IMR-90 (cell line): Measurements from ENCODE around the gene DNPH1. TPM values are rescaled to one million over a fixed set of nuclear protein-coding genes. Genes with fewer than 3 reads are reported as not detected.

Experiments
- ATAC-seq: fragments of 200-7000 bp; cut with Tn5 transposase; 2 replicates; pipeline ENCODE4 v1.9.1; 2020; ENCODE audit warnings: low read depth, mild to moderate bottlenecking, moderate library complexity
- BruUV-seq: library from RNA; stranded (reverse); fragments of 400-500 nt; replicated peaks from 2 replicates; lab custom pipeline; 2021; lab: Mats Ljungman, UMichigan
- CTCF ChIA-PET: fragments of 300-600 bp; formaldehyde crosslinking; extraction: SDS; loops from one replicate; lab custom pipeline; 2021; ENCODE audit warnings: antibody characterized with exemption; lab: Yijun Ruan, JAX
- POLR2A ChIA-PET: fragments of 300-600 bp; sonication (Branson Sonifier 250); formaldehyde crosslinking; loops from one replicate; lab custom pipeline; 2022; ENCODE audit warnings: antibody characterized with exemption; ENCODE audit not compliant: unreplicated experiment; lab: Charles Lee
- DNase-seq: peaks from one replicate; pipeline ENCODE4 v3.0.0; 2013
- H2AFZ ChIP-seq: replicated peaks from 2 replicates; pipeline ENCODE3; 2013; ENCODE audit warnings: low read length, mild to moderate bottlenecking; ENCODE audit not compliant: poor library complexity
- H2AK5ac ChIP-seq: 2 replicates; pipeline ENCODE4 v1.6.1; 2013; ENCODE audit warnings: low read depth, low read length, inconsistent platforms
- H2AK9ac ChIP-seq: replicated peaks from 2 replicates; pipeline ENCODE3; 2013; ENCODE audit warnings: mild to moderate bottlenecking, low read depth, low read length, moderate library complexity; ENCODE audit not compliant: poor library complexity
- H2BK120ac ChIP-seq: 2 replicates; pipeline ENCODE4 v1.6.1; 2013; ENCODE audit warnings: low read depth, low read length, inconsistent platforms
- H2BK15ac ChIP-seq: 3 replicates; pipeline ENCODE4 v1.6.1; 2013; ENCODE audit warnings: low read depth, low read length, inconsistent platforms
- H2BK20ac ChIP-seq: 2 replicates; pipeline ENCODE4 v1.6.1; 2013; ENCODE audit warnings: low read depth, mild to moderate bottlenecking, inconsistent platforms, low read length, moderate library complexity
- H2BK5ac ChIP-seq: 2 replicates; pipeline ENCODE4 v1.6.1; 2013; ENCODE audit warnings: mild to moderate bottlenecking, low read depth, low read length, inconsistent platforms; ENCODE audit not compliant: poor library complexity, severe bottlenecking
- H3K14ac ChIP-seq: replicated peaks from 2 replicates; pipeline ENCODE4 v1.6.1; 2013; ENCODE audit warnings: low read depth, low read length, inconsistent platforms
- H3K18ac ChIP-seq: 2 replicates; pipeline ENCODE4 v1.6.1; 2013; ENCODE audit warnings: low read depth, low read length, control low read depth
- H3K23ac ChIP-seq: 2 replicates; pipeline ENCODE4 v1.6.1; 2013; ENCODE audit warnings: low read depth, low read length, inconsistent platforms
- H3K27ac ChIP-seq: 2 replicates; pipeline ENCODE4 v1.5.1; 2013; ENCODE audit warnings: mild to moderate bottlenecking, control low read depth, low read length; ENCODE audit not compliant: insufficient read depth
- H3K27me3 ChIP-seq: 2 replicates; pipeline ENCODE4 v1.6.1; 2013; ENCODE audit warnings: low read length; ENCODE audit not compliant: control insufficient read depth, insufficient read depth
- H3K36me3 ChIP-seq: 2 replicates; pipeline ENCODE4 v1.6.1; 2013; ENCODE audit warnings: low read length, mixed read lengths; ENCODE audit not compliant: control insufficient read depth, insufficient read depth
- H3K4ac ChIP-seq: 2 replicates; pipeline ENCODE4 v1.6.1; 2013; ENCODE audit warnings: low read depth, low read length, inconsistent platforms
- H3K4me1 ChIP-seq: 2 replicates; pipeline ENCODE4 v1.6.1; 2013; ENCODE audit warnings: low read length, mixed read lengths; ENCODE audit not compliant: control insufficient read depth, insufficient read depth
- H3K4me2 ChIP-seq: 2 replicates; pipeline ENCODE4 v1.6.1; 2013; ENCODE audit warnings: low read depth, mild to moderate bottlenecking, control low read depth, low read length, moderate library complexity
- H3K4me3 ChIP-seq: 2 replicates; pipeline ENCODE4 v1.5.1; 2013; ENCODE audit warnings: low read depth, mild to moderate bottlenecking, control low read depth, low read length, moderate library complexity; ENCODE audit not compliant: insufficient read depth
- H3K56ac ChIP-seq: 2 replicates; pipeline ENCODE4 v1.6.1; 2013; ENCODE audit warnings: low read length, inconsistent platforms; ENCODE audit not compliant: insufficient read depth; ENCODE audit errors: extremely low read depth
- H3K79me1 ChIP-seq, 2 experiments: 2 replicates each; pipeline ENCODE4 v1.6.1; 2013; ENCODE audit warnings: low read length in 2 of 2, inconsistent platforms in 1 of 2, low read depth in 1 of 2
- H3K9ac ChIP-seq: 2 replicates; pipeline ENCODE4 v1.6.1; 2013; ENCODE audit warnings: low read depth, low read length, control low read depth
- H3K9me1 ChIP-seq: 2 replicates; pipeline ENCODE4 v1.6.1; 2013; ENCODE audit warnings: low read length, inconsistent platforms; ENCODE audit not compliant: insufficient read depth
- H3K9me3 ChIP-seq: 2 replicates; pipeline ENCODE4 v1.6.1; 2013; ENCODE audit warnings: low read length; ENCODE audit not compliant: control insufficient read depth, insufficient read depth
- H4K20me1 ChIP-seq: 2 replicates; pipeline ENCODE4 v1.6.1; 2013; ENCODE audit warnings: low read length, inconsistent platforms; ENCODE audit not compliant: insufficient read depth
- H4K5ac ChIP-seq: 2 replicates; pipeline ENCODE4 v1.6.1; 2013; ENCODE audit warnings: mild to moderate bottlenecking, low read depth, low read length, control low read depth
- H4K8ac ChIP-seq, 2 experiments: 2 replicates each; pipeline ENCODE4 v1.6.1; 2013; ENCODE audit warnings: low read depth in 2 of 2, low read length in 2 of 2, control low read depth in 1 of 2, inconsistent platforms in 1 of 2
- H4K91ac ChIP-seq: 2 replicates; pipeline ENCODE4 v1.6.1; 2013; ENCODE audit warnings: low read depth, low read length, inconsistent platforms; ENCODE audit not compliant: insufficient read depth
- BHLHE40 ChIP-seq: fragments of 150-350 bp; IDR thresholded peaks from 2 replicates; pipeline ENCODE4 v1.6.1; 2016; ENCODE audit warnings: mild to moderate bottlenecking, low read depth, low read length
- CEBPB ChIP-seq: IDR thresholded peaks from 2 replicates; pipeline ENCODE4 v1.6.1; 2012; ENCODE audit warnings: low read depth, low read length, improper control_type of control experiment
- CHD1 ChIP-seq: IDR thresholded peaks from 2 replicates; pipeline ENCODE4 v1.6.1; 2012; ENCODE audit warnings: low read depth, low read length, improper control_type of control experiment
- CTCF ChIP-seq: conservative IDR thresholded peaks from 2 replicates; pipeline ENCODE4 v1.5.1; 2012; ENCODE audit warnings: mild to moderate bottlenecking, low read depth, low read length, improper control_type of control experiment
- ELK1 ChIP-seq: fragments of 150-350 bp; IDR thresholded peaks from 2 replicates; pipeline ENCODE4 v1.6.1; 2016; ENCODE audit warnings: low read depth, mild to moderate bottlenecking, low read length, moderate library complexity, borderline replicate concordance
- FOS ChIP-seq: fragments of 150-350 bp; IDR thresholded peaks from 2 replicates; pipeline ENCODE4 v1.6.1; 2016; ENCODE audit warnings: low read depth, low read length
- MAFK ChIP-seq: IDR thresholded peaks from 2 replicates; pipeline ENCODE4 v1.6.1; 2012; ENCODE audit warnings: low read depth, low read length, improper control_type of control experiment
- MAZ ChIP-seq: IDR thresholded peaks from 2 replicates; pipeline ENCODE4 v1.6.1; 2012; ENCODE audit warnings: low read depth, mild to moderate bottlenecking, low read length, improper control_type of control experiment, moderate library complexity, borderline replicate concordance
- MXI1 ChIP-seq: IDR thresholded peaks from 2 replicates; pipeline ENCODE4 v1.6.1; 2012; ENCODE audit warnings: low read depth, mild to moderate bottlenecking, low read length, moderate library complexity, borderline replicate concordance
- NFE2L2 ChIP-seq: fragments of 150-350 bp; IDR thresholded peaks from 2 replicates; pipeline ENCODE4 v1.6.1; 2016; ENCODE audit warnings: low read depth, mild to moderate bottlenecking, low read length
- POLR2A ChIP-seq: IDR thresholded peaks from 2 replicates; pipeline ENCODE4 v1.6.1; 2012; ENCODE audit warnings: mild to moderate bottlenecking, low read depth, low read length
- RFX5 ChIP-seq: IDR thresholded peaks from 2 replicates; pipeline ENCODE4 v1.8.0; 2012; ENCODE audit warnings: low read depth, mild to moderate bottlenecking, low read length, moderate library complexity
- SMC3 ChIP-seq: fragments of 150-350 bp; IDR thresholded peaks from 2 replicates; pipeline ENCODE4 v1.6.1; 2016; ENCODE audit warnings: low read depth, mild to moderate bottlenecking, antibody characterized with exemption, low read length, moderate library complexity
- USF2 ChIP-seq: fragments of 150-350 bp; IDR thresholded peaks from 2 replicates; pipeline ENCODE4 v1.6.1; 2017; ENCODE audit warnings: mild to moderate bottlenecking, antibody characterized with exemption, low read length, low read depth
- WGBS, 2 experiments: methylation state at CpG; one replicate each; pipeline versions ENCODE4 v1.1.5 to v1.1.7; 2013; ENCODE audit warnings: missing lambda C conversion rate in 2 of 2; ENCODE audit not compliant: insufficient read length in 1 of 2; ENCODE audit errors: extremely low coverage in 2 of 2; 5-methylcytosine and 5-hydroxymethylcytosine counted together
- dilution Hi-C: fragments of 300-500 bp; cut with HindIII; formaldehyde crosslinking; loops from one replicate; pipeline ENCODE4 v1.14.3; 2018; ENCODE audit warnings: low sequenced_read_pairs; ENCODE audit not compliant: unreplicated experiment
- in situ Hi-C: fragments of 300-500 bp; cut with MboI; formaldehyde crosslinking; loops from 3 replicates; pipeline ENCODE4 v1.14.3; 2019; ENCODE audit warnings: low sequenced_read_pairs, inconsistent platforms, mixed read lengths
- intact Hi-C: fragments of 100-400 bp; cut with micrococcal nuclease; formaldehyde crosslinking; loops from 2 replicates; pipeline ENCODE4 v1.10.0; 2022
- polyA plus RNA-seq, 3 experiments: library from polyadenylated mRNA; depleted of rRNA; stranded (reverse); fragments of >200 nt; gene quantifications; 2 replicates each; pipeline ENCODE4 v1.2.3, GENCODE V29; 2012; ENCODE audit warnings: low replicate concordance in 1 of 3
- total RNA-seq: library from RNA; depleted of rRNA; stranded (reverse); fragments of >200 nt; gene quantifications from 2 replicates; pipeline ENCODE4 v1.2.3, GENCODE V29; 2012

The DNPH1 gene
- total and polyA plus RNA-seq, 2 of the 4 experiments (the other 2 are of a cell fraction) = 19.0 to 47.8 TPM

DNA sequence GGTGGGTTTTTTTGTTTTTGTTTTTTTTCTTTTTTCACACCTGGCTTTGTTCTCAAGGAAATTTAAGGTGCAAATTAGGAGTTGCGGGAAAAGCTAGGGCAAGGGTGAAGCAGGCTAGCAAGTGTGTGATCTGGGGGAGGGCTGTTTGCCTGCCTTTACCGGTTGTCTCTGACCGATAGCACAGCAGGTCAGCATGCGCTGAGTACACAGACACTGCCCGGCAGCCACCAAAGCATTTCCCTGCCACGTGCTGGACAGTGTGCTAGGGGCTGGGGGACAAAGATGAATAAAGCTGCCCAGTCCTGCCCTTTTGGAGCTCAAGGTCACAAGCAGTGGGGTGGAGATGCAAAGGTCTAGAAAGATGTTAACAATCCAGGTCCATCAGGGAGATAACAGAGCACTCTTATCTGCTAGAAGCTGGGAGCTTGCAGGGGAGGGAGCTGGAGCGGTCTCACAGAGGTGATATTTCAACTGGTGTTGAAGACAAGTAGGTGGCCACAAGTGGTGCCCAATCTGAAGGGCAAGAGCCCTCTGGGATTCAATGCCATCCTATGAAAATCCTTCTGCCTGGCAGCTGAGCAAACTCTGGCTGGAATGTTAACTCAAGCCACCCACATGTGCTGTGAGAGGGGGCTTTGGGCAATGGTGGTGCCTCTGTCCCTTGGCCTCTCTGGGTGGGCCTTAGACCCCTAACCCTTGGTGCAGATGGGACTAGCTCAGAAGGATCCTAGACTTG, 38.5 kb upstream of the DNPH1 start:
- 17% methylated on average over 1 of the region's 7 CpGs; no CpG with 5 or more reads in 1 of the 2 experiments for WGBS, 2 experiments
- peaks cover 2% of the 10 kb centered on the region; the same call in 1 of the 2 replicates for H3K4me1 ChIP-seq
- no peak overlapping the region for H2BK120ac ChIP-seq
- no peaks in the 10 kb centered on the region for H3K36me3 ChIP-seq
- H3K56ac ChIP-seq = no peak overlapping the region
- no peak overlapping the region for H3K4ac ChIP-seq
- H3K79me1 ChIP-seq = no peaks in the 10 kb centered on the region
- peak overlapping the region; percentile 5 for H2AK9ac ChIP-seq
- H4K5ac ChIP-seq = no peak overlapping the region
- H4K91ac ChIP-seq = no peak overlapping the region
- H3K9ac ChIP-seq = no peak overlapping the region
- no peak overlapping the region for H2AK5ac ChIP-seq
- in situ Hi-C loops (no loop called here), dilution Hi-C loops (no loop called here), intact Hi-C loops (no loop called here)
- peaks cover 56% of the 10 kb centered on the region for H3K27me3 ChIP-seq
- H2BK5ac ChIP-seq = no peak overlapping the region
- no peak overlapping the region for H3K23ac ChIP-seq
- H4K8ac ChIP-seq = no peak overlapping the region
- no peak overlapping the region for H3K14ac ChIP-seq
- no peaks in the 10 kb centered on the region for H3K9me3 ChIP-seq
- no peak overlapping the region for H2BK15ac ChIP-seq
- no peak overlapping the region for H2BK20ac ChIP-seq
- no peak overlapping the region for H3K18ac ChIP-seq
- H3K9me1 ChIP-seq = peaks cover 8% of the 10 kb centered on the region
- DNase-seq (no peak), ATAC-seq (no peak)
- no peak for TF ChIP-seq CHD1
- TF ChIP-seq RFX5 = no peak
- TF ChIP-seq POLR2A = no peak
- no peak for TF ChIP-seq USF2
- TF ChIP-seq SMC3 = no peak
- no peak for TF ChIP-seq MXI1
- TF ChIP-seq CEBPB = no peak
- TF ChIP-seq FOS = no peak
- no peak for TF ChIP-seq CTCF
- no peak for TF ChIP-seq MAZ
- no peak for TF ChIP-seq MAFK
- no peak for TF ChIP-seq NFE2L2
- TF ChIP-seq BHLHE40 = no peak
- TF ChIP-seq ELK1 = no peak
- no peak overlapping the region for H3K27ac ChIP-seq
- H3K4me3 ChIP-seq = no peak overlapping the region
- ChIA-PET CTCF (interaction anchor here (1.0 kb wide), 1 partner anchor 67 kb away, joined by 3 read pairs; no protein-coding TSS in a partner anchor), POLR2A (no interaction called here)
- no TSS peak for BruUV-seq
- no peak overlapping the region for H3K4me2 ChIP-seq
- no peaks in the 10 kb centered on the region; the same call in 1 of the 2 replicates for H4K20me1 ChIP-seq
- H2AFZ ChIP-seq = no peak overlapping the region
